Right hindlimb (tissue), 1 donor: ENCODE measurements around the gene C2orf15.
"Not testable (repeated sequence)": the region's sequence is repeated elsewhere in the genome, so short reads cannot be mapped to it uniquely, and the experiment has no call there.

Experiments used
- DNase-seq: peaks from one replicate; pipeline ENCODE4 v3.0.0-alpha.2; 2018

Gene C2orf15, protein sequence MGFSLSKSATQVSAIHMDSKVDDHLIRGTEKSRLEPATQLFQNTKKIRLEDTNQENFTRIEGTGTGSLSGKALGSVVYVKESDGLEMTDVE

GRCh38 chr2:99141110-99142108, at the start of gene C2orf15:
Gene C2orf15, plus strand, starts transcription at chr2:99141707. Its CDS starts 8,852 bp downstream, at chr2:99150559.
- DNase-seq, result peak; percentile 94

- no peak for DNase-seq
Measured at GRCh38 chr2:99096728-99097127, 44.8 kb upstream of the C2orf15 start.

DNA sequence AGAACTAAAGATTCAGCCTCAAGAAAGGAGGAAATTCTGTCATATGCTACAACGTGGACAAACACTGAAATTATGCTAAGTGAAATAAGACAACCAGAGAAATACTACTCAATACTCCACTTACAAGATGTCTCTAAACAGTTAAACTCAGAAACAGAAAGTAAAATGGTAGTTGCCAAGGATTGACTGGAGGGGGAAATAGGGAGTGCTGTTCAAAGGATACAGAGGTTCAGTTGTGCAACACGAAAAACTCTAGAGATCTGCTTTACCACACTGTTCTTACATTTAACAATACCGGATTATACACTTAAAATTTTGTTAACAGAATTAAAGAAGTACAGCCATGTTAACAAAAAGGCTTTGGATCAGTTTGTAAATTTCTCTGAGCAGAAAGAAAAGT, 39.8 kb upstream of the C2orf15 start:
- DNase-seq, result no peak

GRCh38 chr2:99104006-99104405, 37.5 kb upstream of the C2orf15 start:
- no peak for DNase-seq

- no peak for DNase-seq
Measured at GRCh38 chr2:99106913-99107312, 34.6 kb upstream of the C2orf15 start.

DNA sequence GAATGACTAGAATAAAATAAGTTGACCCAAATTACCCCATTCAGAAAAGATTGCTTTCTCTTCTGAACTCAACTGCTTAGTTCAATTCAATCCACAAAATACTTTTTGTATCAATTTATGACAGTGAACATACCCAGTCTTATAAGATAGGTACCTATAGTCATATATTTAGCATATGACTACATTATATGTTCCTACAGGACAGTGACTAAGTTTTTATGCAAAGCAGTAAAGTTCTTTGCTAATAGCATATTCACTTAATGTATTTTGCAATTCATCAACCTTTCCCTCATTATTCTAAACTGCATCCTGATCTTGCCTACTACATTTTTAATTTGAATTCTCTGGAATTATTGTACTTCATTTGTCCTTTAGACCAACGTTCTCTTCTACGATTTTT, 30.3 kb upstream of the C2orf15 start:
- DNase-seq, result no peak

DNA sequence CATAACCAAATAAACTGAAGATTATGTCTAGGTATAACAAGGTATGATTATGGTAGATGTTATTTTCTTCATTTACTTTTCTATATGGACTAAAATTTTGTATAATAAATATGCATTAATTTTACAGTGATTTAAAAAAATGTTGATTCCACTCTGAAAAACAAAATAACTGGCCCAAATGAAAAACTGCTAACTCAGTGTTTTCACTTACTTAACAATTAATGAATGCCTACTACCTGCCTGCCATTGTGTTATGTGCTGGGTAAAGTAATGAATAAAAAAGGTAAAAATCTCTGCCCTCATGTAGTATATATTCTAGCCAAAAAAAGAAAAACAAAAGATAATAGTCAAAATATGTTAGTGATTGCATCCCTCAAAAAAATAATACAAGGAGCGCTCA, 29.6 kb upstream of the C2orf15 start:
- no peak for DNase-seq

DNA sequence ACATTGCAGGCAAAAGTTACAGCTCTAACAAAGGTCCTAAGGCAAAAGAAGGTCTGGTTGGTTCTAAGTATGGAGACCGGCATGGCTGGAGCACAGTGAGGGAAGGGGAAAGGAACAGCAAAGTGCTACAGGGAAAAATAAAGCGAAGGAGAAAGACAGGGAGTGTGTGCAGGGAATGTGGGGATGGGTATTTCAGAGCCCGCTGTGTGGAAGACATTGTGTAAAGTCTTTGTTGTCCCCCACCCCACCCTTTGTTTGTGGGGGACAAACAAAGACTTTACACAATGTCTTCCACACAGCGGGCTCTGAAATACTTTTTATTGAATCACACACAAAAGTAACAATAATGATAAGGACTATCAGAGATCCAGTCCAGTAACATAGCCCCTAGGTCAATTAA, 28.9 kb upstream of the C2orf15 start:
- DNase-seq, result no peak

GRCh38 chr2:99127981-99128380, 13.5 kb upstream of the C2orf15 start:
- DNase-seq, result no peak

GRCh38 chr2:99135044-99135556, 6.4 kb upstream of the C2orf15 start:
- not testable (repeated sequence) for DNase-seq

- DNase-seq, result no peak
Measured at GRCh38 chr2:99139003-99139402, 2.5 kb upstream of the C2orf15 start.

- no peak for DNase-seq
Measured at GRCh38 chr2:99140056-99140859, 1.2 kb upstream of the C2orf15 start.

DNA sequence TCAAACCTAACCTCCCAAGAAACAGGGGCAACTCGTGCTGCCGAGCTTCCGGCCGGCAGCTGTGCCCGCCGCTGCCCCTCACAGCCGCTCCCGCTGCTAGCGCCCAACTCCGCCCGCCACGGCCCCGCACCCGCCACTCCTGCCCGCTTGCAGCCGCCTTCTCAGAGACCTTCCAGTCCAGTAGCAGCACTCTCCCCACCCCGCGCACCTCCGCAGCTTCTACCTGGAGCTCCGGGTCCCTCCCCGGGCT, 722 bp upstream of the C2orf15 start:
- DNase-seq, result no peak

DNA sequence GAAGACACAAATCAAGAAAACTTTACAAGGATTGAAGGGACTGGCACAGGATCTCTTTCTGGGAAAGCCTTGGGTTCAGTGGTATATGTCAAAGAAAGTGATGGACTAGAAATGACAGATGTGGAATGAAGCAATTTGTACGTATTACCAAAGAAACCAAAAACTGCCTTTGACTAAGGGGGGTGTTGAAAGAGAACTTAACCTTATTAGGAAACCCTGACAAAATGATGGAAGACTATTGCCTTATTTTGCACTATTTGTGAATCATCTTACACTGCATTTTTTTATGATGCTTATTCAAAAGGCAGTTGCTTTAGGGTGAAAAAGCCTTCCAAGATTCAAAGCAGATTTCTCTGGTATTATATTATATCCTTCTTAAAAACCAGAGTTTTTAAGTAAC, 9.2 kb downstream of the C2orf15 start:
- DNase-seq, result no peak

DNA sequence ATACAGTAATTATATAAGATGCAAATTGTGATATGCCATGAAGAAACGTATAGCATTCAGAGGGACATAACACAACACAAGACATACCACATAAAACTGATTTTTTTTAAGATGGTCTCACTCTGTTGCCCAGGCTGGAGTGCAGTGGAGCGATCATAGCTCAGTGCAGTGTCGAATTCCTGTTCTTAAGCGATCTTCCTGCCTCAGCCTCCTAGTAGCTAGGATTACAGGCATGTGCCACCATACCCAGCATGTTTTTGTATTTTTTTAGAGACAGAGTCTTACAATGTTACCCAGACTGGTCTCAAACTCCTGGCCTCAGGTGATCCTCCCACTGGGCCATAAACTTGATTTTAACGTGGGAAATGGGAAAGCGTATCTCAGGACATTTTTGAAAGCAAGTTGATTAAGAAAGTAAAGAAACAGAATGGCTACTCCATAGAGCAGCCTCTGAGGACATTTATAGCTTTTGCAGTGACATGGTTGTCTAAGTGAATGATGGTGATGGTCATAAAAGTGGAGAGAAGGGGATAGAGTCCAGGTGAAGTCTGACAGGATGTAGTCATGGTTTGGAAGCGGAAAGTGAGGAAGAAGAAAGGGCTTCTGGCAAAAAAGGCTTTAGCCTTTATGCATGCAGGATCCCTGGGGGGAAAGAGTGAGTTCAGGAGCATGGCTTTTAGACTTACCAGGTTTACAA, 10.8 kb downstream of the C2orf15 start:
- DNase-seq, result no peak

- peak; percentile 18 for DNase-seq
Measured at GRCh38 chr2:99153921-99154604, 12.6 kb downstream of the C2orf15 start.

GRCh38 chr2:99154643-99155536, 13.4 kb downstream of the C2orf15 start, which contains the start of the genes LIPT1 and TSGA10:
Gene LIPT1, plus strand, starts transcription at chr2:99154967. Its CDS starts 6,991 bp downstream, at chr2:99161958.
Gene TSGA10, minus strand, starts transcription at chr2:99154942. Its CDS starts 45,503 bp downstream, at chr2:99109439.
- DNase-seq, result peak; percentile 95

- DNase-seq, result no peak
Measured at GRCh38 chr2:99156891-99157290, 15.4 kb downstream of the C2orf15 start.

DNA sequence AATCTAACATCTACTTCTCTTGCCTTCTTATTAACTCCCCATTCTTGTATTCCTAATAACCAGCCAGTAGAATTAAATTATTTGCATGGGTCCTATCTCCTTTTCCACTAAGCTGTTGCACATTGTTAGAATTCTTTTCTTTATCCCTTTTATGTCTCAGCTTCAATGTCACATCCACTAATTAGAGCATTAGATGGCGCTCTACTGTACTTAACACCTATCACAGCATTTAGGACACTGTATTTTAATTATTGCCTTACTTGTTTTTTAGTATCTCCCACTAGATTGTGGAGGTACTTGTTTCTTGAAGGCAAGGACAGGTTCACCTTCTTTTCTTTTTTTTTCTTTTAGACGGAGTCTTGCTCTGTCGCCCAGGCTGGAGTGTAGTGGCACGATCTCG, 17.1 kb downstream of the C2orf15 start:
- no peak for DNase-seq

- DNase-seq, result no peak
Measured at GRCh38 chr2:99159594-99159993, 18.1 kb downstream of the C2orf15 start.

DNA sequence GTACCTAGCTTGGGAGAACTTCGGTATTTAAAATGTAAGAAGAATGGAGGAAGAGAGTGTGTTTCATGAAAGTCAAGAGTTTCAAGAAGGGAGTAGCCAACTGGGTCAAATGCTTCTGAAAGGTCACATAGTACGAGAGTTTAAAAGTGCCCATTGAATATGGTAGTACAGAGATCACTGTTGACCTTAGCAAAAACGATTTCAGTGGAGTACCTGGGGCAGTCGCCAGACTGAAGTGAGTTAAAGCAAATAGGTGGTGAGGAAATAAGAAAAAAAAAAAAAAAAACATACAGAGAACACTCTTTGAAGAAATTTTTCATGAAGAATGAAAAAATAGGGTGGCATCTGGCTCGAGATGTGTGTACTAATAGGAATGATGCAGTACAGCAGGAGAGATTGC, 24.7 kb downstream of the C2orf15 start:
- DNase-seq, result no peak
